ENCODE measurements around the gene RPL7A. TPM values are rescaled to one million over a fixed set of nuclear protein-coding genes. Genes with fewer than 3 reads are reported as not detected.

The RPL7A gene
- total RNA-seq, 2 experiments from 2014 or later: 3,340 to 3,454 TPM

GRCh38 chr9:133351908-133352634 lies 4.1 kb downstream of the RPL7A start:
- H3K4me3 Mint-ChIP-seq: no peak overlapping the region
- peak; percentile 70 for DNase-seq
- ChIA-PET POLR2A (interaction anchor here (1.7 to 14.0 kb wide), 2 partner anchors 12 to 17 kb away, joined by 4 to 381 read pairs; no protein-coding TSS in a partner anchor), CTCF (interaction anchor here (0.7 to 8.0 kb wide), 5 partner anchors 11 to 170 kb away, joined by 3 to 76 read pairs (median 5); no protein-coding TSS in a partner anchor)
- H3K36me3 Mint-ChIP-seq: peaks cover 47% of the 10 kb centered on the region
- no peaks in the 10 kb centered on the region for H3K9me3 Mint-ChIP-seq
- intact Hi-C loops (cut with micrococcal nuclease): loop anchor here (10.0 kb wide), 2 partner anchors 53 to 133 kb away; no protein-coding TSS in a partner anchor
- peak overlapping the region; percentile 48 for H3K27ac Mint-ChIP-seq
- no peaks in the 10 kb centered on the region for H3K27me3 Mint-ChIP-seq
- H3K4me1 Mint-ChIP-seq (ENCODE audit: low read depth): peaks cover 41% of the 10 kb centered on the region

DNA sequence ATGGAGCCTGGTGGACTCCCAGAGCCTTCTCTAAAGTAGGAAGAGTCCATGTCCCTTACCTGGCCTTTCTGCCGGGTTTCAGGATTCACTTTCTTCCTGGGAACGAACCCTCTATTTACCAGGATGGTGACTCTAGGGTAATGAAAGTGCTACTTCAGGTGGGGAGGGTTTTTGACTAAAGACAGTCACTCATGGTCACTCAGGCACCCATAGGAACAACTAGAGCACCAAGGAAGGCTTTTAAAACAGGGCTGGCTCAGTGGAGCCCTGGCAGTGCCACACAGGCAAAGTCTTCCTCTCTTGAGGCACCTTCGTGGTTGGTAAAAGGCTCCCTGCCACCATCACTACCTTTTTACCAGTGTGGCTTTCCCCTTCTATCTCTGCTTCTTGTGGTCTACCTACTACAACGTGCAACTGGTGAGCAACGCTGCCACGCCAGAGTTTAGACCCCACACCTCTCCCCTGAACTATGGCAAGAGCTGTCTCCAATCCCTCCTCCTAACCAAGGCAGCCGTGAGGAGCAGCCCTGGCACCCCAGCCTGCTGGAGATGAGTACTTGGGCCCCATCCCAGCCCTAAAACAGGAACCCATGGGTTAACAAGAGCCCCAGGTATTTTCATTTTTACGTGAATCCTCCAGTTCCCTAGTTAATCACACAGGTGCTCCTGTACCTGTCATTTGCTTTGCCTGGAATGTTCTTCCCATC lies 4.8 kb downstream of the RPL7A start:
- Mint-ChIP-seq H3K27me3 (no peaks in the 10 kb centered on the region), H3K9me3 (no peaks in the 10 kb centered on the region), H3K4me1 (ENCODE audit: low read depth) (peaks cover 48% of the 10 kb centered on the region), H3K27ac (peak overlapping the region; percentile 53), H3K4me3 (no peak overlapping the region), H3K36me3 (peaks cover 47% of the 10 kb centered on the region)
- ChIA-PET POLR2A (interaction anchor here (1.2 to 14.0 kb wide), 2 partner anchors 16 to 63 kb away, joined by 3 to 381 read pairs; no protein-coding TSS in a partner anchor), CTCF (interaction anchor here (0.9 to 8.0 kb wide), 2 partner anchors 20 to 134 kb away, joined by 5 to 76 read pairs; no protein-coding TSS in a partner anchor)
- intact Hi-C loops (cut with micrococcal nuclease): loop anchor here (10.0 kb wide), 2 partner anchors 52 to 132 kb away; no protein-coding TSS in a partner anchor
- no peak for DNase-seq

DNA sequence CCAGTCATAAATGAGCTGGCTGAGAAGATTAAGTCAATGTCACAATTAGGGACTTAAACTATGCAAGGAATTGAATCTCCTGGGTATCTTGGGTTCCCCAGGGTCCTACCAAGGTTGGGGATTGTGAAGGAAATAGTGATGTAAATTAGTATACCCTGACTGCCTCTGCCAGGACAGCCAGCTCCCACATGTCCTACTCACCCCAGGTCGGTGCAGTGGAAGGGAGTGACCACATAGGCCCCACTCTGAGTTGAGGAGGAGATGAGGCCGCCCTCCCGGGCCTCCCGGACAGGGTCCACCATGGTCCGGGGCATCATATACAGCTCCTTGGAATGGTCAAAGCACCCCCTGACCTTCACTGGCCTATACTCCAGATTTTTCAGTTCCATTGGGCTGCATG lies 5.5 kb downstream of the RPL7A start:
- CTCF ChIA-PET: interaction anchor here (0.9 to 8.0 kb wide), 2 partner anchors 19 to 133 kb away, joined by 5 to 76 read pairs; no protein-coding TSS in a partner anchor
- no peak overlapping the region for H3K27ac Mint-ChIP-seq
- no peaks in the 10 kb centered on the region for H3K9me3 Mint-ChIP-seq
- POLR2A ChIA-PET: interaction anchor here (0.7 to 14.0 kb wide), 3 partner anchors 14 to 62 kb away, joined by 3 to 381 read pairs (median 3); no protein-coding TSS in a partner anchor
- H3K4me1 Mint-ChIP-seq (ENCODE audit: low read depth): peaks cover 54% of the 10 kb centered on the region
- no peaks in the 10 kb centered on the region for H3K27me3 Mint-ChIP-seq
- H3K4me3 Mint-ChIP-seq: no peak overlapping the region
- no peak for DNase-seq
- intact Hi-C loops (cut with micrococcal nuclease): loop anchor here (10.0 kb wide), 2 partner anchors 51 to 131 kb away; no protein-coding TSS in a partner anchor
- peaks cover 40% of the 10 kb centered on the region for H3K36me3 Mint-ChIP-seq

- Mint-ChIP-seq H3K4me3 (peak overlapping the region; percentile 84), H3K27ac (peak overlapping the region; percentile 18), H3K4me1 (ENCODE audit: low read depth) (peaks cover 51% of the 10 kb centered on the region)
These were observed 6.7 kb downstream of the RPL7A start for GRCh38 chr9:133354766-133355165.

GRCh38 chr9:133355881-133356357 lies 7.9 kb downstream of the RPL7A start:
- Mint-ChIP-seq H3K4me3 (peak overlapping the region; percentile 84), H3K36me3 (peaks cover 30% of the 10 kb centered on the region)

More at GRCh38 chr9:133354766-133355165, 6.7 kb downstream of the RPL7A start:
- intact Hi-C loops (cut with micrococcal nuclease): loop anchor here (10.0 kb wide), 2 partner anchors 50 to 130 kb away; no protein-coding TSS in a partner anchor
- H3K27me3 Mint-ChIP-seq: no peaks in the 10 kb centered on the region
- ChIA-PET CTCF (interaction anchor here (1.0 to 7.6 kb wide), 3 partner anchors 16 to 211 kb away, joined by 3 to 69 read pairs (median 3); no protein-coding TSS in a partner anchor), POLR2A (interaction anchor here (14.0 kb wide), 1 partner anchor 14 kb away, joined by 381 read pairs; no protein-coding TSS in a partner anchor)
- DNase-seq: no peak
- H3K36me3 Mint-ChIP-seq: peaks cover 35% of the 10 kb centered on the region
- no peaks in the 10 kb centered on the region for H3K9me3 Mint-ChIP-seq

DNA sequence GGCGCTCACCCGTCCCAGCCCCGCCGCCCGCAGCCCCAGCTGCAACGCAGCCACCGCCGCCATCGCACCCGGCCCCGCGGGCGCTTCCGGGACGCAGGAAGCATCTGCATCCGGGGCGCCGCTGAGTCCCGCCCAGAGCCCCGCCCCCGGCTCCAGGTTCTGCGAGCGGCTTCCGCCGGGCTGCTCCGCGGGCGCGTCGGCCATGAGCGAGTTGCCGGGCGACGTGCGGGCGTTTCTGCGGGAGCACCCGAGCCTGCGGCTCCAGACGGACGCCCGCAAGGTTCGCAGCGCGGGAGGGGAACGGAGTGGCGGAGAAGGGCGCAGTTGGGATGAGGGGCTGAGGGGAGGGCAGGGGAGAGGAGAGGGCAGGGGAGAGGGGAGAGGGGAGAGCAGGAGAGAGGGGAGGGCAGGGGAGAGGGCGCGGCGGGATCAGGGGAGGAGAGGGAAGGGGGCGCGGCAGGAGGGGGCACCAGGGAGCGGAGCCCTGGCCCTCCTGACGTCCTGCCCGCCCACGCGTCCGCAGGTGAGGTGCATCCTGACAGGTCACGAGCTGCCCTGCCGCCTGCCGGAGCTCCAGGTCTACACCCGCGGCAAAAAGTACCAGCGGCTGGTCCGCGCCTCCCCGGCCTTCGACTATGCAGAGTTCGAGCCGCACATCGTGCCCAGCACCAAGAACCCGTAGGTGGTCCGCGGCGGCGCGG lies 8.5 kb downstream of the RPL7A start, which contains the start of the genes SURF1 and SURF2:
TSS of gene SURF1 (minus strand) at position 97 of the 701 bp plus-strand sequence. CDS start at position 63, 34 bp downstream.
TSS of gene SURF2 (plus strand) at position 160 of the 701 bp plus-strand sequence. CDS start at position 203, 43 bp downstream.
- H3K27me3 Mint-ChIP-seq: no peaks in the 10 kb centered on the region
- CTCF ChIA-PET: interaction anchor here (0.9 to 7.6 kb wide), 6 partner anchors 10 to 48 kb away, joined by 3 to 69 read pairs (median 3); no protein-coding TSS in a partner anchor
- peaks cover 53% of the 10 kb centered on the region for H3K4me1 Mint-ChIP-seq (ENCODE audit: low read depth)
- peak within 1 kb of the TSS; percentile 81 for H3K27ac Mint-ChIP-seq
- POLR2A ChIA-PET: interaction anchor here (2.6 to 14.0 kb wide), 2 partner anchors 8 to 12 kb away, joined by 21 to 381 read pairs; partner anchors contain the start of genes MED22 and RPL7A
- DNase-seq: peak; percentile 93
- peak within 1 kb of the TSS; percentile 84 for H3K4me3 Mint-ChIP-seq
- peaks cover 29% of the 10 kb centered on the region for H3K36me3 Mint-ChIP-seq
- intact Hi-C loops (cut with micrococcal nuclease): loop anchor here (1.0 to 10.0 kb wide), 4 partner anchors 8 to 128 kb away; partner anchors contain the start of genes MED22 and RPL7A
- no peaks in the 10 kb centered on the region for H3K9me3 Mint-ChIP-seq

More at GRCh38 chr9:133355881-133356357, 7.9 kb downstream of the RPL7A start:
- H3K27me3 Mint-ChIP-seq: no peaks in the 10 kb centered on the region
- POLR2A ChIA-PET: interaction anchor here (0.7 to 14.0 kb wide), 3 partner anchors 8 to 59 kb away, joined by 4 to 381 read pairs (median 21); partner anchors contain the start of genes MED22 and RPL7A
- peaks cover 49% of the 10 kb centered on the region for H3K4me1 Mint-ChIP-seq (ENCODE audit: low read depth)
- peak overlapping the region; percentile 81 for H3K27ac Mint-ChIP-seq
- DNase-seq: no peak
- no peaks in the 10 kb centered on the region for H3K9me3 Mint-ChIP-seq
- intact Hi-C loops (cut with micrococcal nuclease): loop anchor here (1.0 to 10.0 kb wide), 4 partner anchors 8 to 129 kb away; partner anchors contain the start of genes MED22 and RPL7A
- CTCF ChIA-PET: interaction anchor here (0.7 to 7.6 kb wide), 6 partner anchors 10 to 169 kb away, joined by 3 to 69 read pairs (median 3); no protein-coding TSS in a partner anchor

DNA sequence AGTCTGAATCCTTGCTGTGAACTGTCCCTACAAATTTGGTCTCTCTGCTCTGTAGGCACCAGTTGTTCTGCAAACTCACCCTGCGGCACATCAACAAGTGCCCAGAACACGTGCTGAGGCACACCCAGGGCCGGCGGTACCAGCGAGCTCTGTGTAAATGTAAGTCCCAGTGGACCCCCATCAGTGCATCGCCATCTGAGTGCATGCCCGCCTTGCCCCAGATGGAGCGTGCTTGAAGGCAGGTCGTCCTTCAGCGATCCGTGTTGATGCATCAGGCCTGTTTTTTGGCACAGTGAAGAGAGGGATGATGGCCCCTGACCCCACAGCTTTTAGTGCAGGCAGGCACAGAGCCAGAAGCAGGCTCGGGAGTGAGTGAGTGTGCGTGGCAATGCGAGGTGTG lies 9.6 kb downstream of the RPL7A start:
- DNase-seq: no peak
- H3K27ac Mint-ChIP-seq: peak overlapping the region; percentile 39
- H3K27me3 Mint-ChIP-seq: no peaks in the 10 kb centered on the region
- peaks cover 29% of the 10 kb centered on the region for H3K36me3 Mint-ChIP-seq
- H3K4me1 Mint-ChIP-seq (ENCODE audit: low read depth): peaks cover 59% of the 10 kb centered on the region
- peak overlapping the region; percentile 76 for H3K4me3 Mint-ChIP-seq
- intact Hi-C loops (cut with micrococcal nuclease): loop anchor here (10.0 kb wide), 2 partner anchors 47 to 127 kb away; no protein-coding TSS in a partner anchor
- no peaks in the 10 kb centered on the region for H3K9me3 Mint-ChIP-seq
- POLR2A ChIA-PET: interaction anchor here (2.6 to 14.0 kb wide), 2 partner anchors 9 to 11 kb away, joined by 21 to 381 read pairs; partner anchors contain the start of genes MED22 and RPL7A
- CTCF ChIA-PET: interaction anchor here (0.8 to 7.6 kb wide), 3 partner anchors 14 to 47 kb away, joined by 3 to 69 read pairs (median 4); no protein-coding TSS in a partner anchor

DNA sequence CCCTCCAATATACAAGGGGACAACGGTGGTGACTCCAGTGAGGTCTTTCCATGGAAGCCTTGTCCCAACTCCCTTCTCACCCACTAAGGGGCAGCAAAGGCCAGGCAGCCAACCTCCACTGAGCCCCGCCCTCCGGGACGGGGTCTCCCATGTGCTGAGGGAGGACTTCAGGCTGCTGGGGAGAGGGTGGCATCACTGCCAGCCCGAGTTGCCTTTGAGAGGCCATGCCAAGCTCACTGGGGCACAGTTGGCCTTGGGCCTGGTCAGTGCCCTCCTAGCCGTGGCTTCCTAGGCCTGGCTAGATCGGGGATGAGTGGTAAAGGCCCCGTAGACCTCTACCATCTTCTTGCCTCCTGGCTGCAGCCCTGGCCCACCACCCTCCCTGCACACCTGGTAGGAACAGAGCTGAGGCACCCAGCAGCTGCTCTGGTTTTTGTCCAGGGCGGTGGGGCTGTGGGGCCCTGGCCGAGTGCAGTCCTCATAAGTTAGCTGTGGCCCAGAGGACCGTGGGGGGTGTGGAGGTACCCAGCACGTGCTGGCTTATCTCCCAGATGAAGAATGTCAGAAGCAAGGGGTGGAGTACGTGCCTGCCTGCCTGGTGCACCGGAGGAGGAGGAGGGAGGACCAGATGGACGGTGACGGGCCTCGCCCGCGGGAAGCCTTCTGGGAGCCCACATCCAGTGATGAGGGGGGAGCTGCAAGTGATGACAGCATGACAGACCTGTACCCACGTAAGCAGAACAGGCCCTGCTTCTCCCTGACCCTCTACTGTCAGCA lies 11.6 kb downstream of the RPL7A start:
- intact Hi-C loops (cut with micrococcal nuclease): loop anchor here (10.0 kb wide), 2 partner anchors 45 to 125 kb away; no protein-coding TSS in a partner anchor
- CTCF ChIA-PET: interaction anchor here (0.8 to 7.6 kb wide), 5 partner anchors 9 to 14 kb away, joined by 3 to 69 read pairs (median 7); partner anchors contain the start of genes MED22 and RPL7A
- Mint-ChIP-seq H3K4me3 (no peak overlapping the region), H3K4me1 (ENCODE audit: low read depth) (peaks cover 59% of the 10 kb centered on the region), H3K27ac (peak overlapping the region; percentile 65), H3K9me3 (no peaks in the 10 kb centered on the region), H3K27me3 (no peaks in the 10 kb centered on the region), H3K36me3 (peaks cover 42% of the 10 kb centered on the region)
- peak; percentile 56 for DNase-seq
- POLR2A ChIA-PET: interaction anchor here (0.6 to 14.0 kb wide), 6 partner anchors 9 to 183 kb away, joined by 3 to 381 read pairs (median 5); partner anchors contain the start of genes MED22 and RPL7A

GRCh38 chr9:133360400-133361393 lies 12.7 kb downstream of the RPL7A start:
- peak; percentile 48 for DNase-seq
- Mint-ChIP-seq H3K4me3 (no peak overlapping the region), H3K4me1 (ENCODE audit: low read depth) (peaks cover 49% of the 10 kb centered on the region), H3K9me3 (no peaks in the 10 kb centered on the region), H3K27ac (peak overlapping the region; percentile 85), H3K36me3 (peaks cover 52% of the 10 kb centered on the region), H3K27me3 (no peaks in the 10 kb centered on the region)
- intact Hi-C loops (cut with micrococcal nuclease): no loop called here
- CTCF ChIA-PET: interaction anchor here (0.6 to 7.6 kb wide), 4 partner anchors 8 to 30 kb away, joined by 4 to 69 read pairs (median 8); no protein-coding TSS in a partner anchor
- POLR2A ChIA-PET: interaction anchor here (1.4 to 14.0 kb wide), 4 partner anchors 8 to 14 kb away, joined by 4 to 381 read pairs (median 7); partner anchors contain the start of genes MED22 and RPL7A

Data from activated CD4-positive, alpha-beta memory T cell treated with anti-CD3 and anti-CD28 coated beads for 36 hours (primary cell).